Epithelial cell of esophagus (primary cell): Measurements from ENCODE around the gene SLC39A2.

Experiments used
- DNase-seq: peaks from one replicate; pipeline ENCODE4 v3.0.0; 2010; ENCODE audit warnings: low read depth
- H3K4me3 ChIP-seq: 2 replicates; pipeline ENCODE4 v1.5.1; 2011; ENCODE audit warnings: mild to moderate bottlenecking, low read length, control low read depth
- TF ChIP-seq, protein P1 (sequence below): IDR thresholded peaks from 2 replicates; pipeline ENCODE4 v1.5.1; 2011; ENCODE audit warnings: low read depth, mild to moderate bottlenecking, low read length, control low read depth, inconsistent platforms; ENCODE audit not compliant: insufficient read depth; ENCODE audit errors: missing control alignments

SLC39A2 gene

DNA sequence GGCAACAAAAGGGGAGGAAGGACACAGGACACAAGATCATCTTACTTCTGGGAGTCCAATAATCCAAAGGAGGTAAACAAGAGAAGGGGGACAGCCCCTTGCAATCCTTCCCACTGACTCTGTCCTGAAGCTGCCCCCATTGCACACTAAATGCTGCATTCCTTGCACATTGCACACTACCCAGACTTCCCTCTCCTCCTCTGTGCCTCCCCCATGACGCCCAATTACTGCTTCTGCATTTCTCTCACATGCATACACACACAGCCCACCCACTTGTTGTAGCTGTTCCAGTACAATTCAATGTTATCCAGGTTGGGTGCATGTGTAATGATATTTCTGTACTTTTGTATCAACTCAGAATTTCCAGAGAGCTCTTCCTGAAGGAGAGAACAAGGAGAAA lies 20.3 kb downstream of the SLC39A2 start:
- H3K4me3 ChIP-seq: no peak overlapping the region
- TF ChIP-seq, protein P1, sequence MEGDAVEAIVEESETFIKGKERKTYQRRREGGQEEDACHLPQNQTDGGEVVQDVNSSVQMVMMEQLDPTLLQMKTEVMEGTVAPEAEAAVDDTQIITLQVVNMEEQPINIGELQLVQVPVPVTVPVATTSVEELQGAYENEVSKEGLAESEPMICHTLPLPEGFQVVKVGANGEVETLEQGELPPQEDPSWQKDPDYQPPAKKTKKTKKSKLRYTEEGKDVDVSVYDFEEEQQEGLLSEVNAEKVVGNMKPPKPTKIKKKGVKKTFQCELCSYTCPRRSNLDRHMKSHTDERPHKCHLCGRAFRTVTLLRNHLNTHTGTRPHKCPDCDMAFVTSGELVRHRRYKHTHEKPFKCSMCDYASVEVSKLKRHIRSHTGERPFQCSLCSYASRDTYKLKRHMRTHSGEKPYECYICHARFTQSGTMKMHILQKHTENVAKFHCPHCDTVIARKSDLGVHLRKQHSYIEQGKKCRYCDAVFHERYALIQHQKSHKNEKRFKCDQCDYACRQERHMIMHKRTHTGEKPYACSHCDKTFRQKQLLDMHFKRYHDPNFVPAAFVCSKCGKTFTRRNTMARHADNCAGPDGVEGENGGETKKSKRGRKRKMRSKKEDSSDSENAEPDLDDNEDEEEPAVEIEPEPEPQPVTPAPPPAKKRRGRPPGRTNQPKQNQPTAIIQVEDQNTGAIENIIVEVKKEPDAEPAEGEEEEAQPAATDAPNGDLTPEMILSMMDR: no peak
- no peak for DNase-seq

DNA sequence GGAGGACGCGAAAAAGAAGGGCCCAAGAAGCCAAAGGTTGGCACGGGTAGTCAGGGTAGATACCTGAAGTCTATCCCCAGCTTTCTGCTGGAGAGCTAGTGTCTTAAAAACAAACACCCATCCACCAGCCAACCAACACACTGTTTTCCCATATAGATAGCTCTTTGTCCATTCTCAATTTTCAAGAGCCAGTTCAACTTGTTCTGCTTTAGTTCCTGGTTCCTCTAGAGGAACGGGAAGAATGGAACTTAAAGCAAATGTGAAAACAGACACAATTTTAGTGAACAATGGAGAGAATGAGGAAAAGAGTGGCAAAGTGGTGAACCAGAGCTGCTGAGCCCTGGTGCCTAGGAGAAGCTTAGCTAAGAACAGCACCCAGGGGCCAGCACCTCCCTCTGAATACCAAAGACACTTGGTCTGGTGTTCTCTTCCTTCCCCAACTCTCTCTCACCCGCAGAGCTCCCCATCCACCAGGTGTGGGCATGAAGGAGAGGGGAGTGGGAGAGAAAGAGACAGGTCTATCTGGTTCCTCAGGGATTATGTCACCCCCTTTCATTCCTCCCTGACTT lies 22.0 kb downstream of the SLC39A2 start:
- no peak overlapping the region for H3K4me3 ChIP-seq
- no peak for DNase-seq
- TF ChIP-seq, protein P1: no peak

DNA sequence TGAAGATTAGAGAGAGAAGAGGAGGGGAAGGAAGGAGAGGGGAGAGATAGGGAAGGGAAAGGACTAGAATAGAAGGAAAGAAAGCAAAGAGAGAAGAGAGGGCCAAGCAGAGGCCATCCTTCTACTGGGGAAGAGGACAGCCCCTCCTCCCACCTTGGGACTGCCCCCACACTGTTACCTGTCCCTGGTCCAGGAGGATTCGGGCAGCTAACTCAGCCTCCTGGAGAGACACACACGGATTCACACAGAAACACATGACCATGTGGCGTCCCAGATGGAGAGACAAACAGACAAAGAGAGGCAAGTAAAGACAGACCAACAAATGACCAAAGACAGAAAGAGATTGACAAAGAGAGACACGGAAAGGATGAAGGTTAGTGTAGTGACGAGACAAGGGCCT lies 23.6 kb downstream of the SLC39A2 start:
- no peak overlapping the region for H3K4me3 ChIP-seq
- no peak for DNase-seq
- TF ChIP-seq, protein P1: no peak

DNA sequence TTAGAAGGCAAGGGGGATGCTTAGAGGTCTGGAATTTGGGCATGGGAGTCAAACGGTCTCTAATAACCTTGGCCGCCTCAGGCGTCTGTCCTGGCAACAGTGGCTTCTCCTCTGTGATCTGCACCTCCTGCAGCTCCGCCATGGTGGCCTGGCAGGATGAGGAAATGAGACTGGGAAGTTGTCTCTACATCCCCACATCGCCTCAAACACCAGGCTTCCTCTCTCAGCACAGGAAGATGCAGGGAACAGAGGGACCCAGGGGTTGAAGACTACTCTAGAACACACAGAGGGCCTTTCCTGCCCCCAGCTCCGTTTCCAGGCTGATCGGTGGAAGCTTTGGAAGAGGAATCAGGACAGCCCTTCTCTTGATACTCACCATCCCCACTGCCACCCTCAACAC lies 24.1 kb downstream of the SLC39A2 start:
- TF ChIP-seq, protein P1: no peak
- DNase-seq: no peak
- no peak overlapping the region for H3K4me3 ChIP-seq

DNA sequence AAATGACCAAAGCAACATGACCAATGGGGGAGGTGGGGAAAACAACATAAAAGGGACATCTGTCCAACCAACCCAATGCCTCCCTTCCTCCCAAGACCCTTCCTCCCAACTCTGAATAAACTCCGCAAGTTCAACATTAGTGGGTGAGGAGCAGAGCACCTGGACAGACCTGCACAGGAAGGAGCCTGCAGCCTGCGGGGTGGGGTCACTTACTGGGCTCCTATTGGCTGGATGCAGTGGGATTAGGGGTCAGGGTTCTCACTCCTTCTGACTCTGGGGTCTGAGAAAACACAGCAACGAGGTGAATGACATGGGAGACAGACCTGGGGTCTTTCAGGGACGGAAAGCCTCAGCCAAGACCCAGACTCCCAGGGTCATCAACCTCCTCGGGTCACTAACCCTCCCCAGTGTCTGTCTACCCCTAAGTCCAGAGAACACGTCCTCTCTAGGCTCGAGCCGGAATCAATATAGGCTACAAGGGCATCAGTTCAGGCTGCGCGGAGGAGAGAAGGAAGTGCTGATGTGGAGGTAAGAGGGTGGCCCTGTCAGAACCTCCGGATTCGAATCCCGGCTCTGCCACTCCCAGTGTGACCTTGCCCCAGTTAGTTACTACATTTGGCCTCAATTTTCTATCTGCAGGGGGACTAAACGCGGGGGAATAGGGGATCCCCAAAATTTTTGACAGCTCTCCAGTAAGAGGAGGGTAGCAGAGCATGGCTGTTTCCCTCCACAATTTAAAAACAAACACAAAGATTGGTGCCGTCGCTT lies 24.9 kb downstream of the SLC39A2 start:
- DNase-seq: no peak
- TF ChIP-seq, protein P1: no peak
- H3K4me3 ChIP-seq: peak overlapping the region; percentile 64

DNA sequence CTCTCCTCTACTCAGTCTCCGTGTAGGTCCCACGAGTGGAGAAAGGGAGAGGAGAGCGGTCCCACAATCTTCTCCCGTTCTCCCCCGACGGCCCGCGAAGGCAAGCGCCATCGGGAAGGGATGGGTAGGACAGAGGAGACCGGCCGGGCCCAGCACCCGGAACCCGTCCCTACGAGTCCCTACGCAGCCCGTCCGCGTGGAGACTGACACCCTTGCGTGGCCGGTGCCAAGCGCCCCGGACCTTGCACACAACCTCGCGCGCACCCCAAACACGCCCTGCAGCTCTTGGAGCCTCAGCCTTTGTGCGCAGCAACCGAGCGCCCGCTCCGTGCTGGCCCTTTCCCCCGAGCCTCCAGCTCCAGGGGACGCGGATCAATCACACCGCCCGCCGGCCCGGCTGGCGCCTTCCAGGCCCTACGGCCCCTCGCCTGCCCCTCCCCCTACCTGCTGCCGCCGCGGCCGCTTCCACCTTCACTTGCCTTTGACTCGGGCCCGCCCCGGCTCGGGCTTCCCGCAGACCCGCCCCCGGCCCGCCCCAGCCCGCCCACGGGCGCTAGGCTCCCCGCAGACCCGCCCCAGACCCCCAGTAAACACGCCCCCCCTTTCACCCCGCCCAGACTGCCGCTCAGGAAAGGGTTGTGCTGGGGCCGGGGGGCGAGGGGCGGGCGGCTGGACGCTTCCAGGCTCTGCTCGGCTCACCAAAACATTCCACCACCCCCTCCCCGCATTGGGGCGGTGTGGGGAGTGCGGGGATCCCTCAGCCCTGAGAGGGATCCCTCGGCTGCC lies 25.7 kb downstream of the SLC39A2 start, which contains the start of gene NDRG2:
Gene NDRG2 (minus strand): TSS at position 477 of the 786 bp plus-strand sequence. CDS start 1,746 bp downstream, outside the sequence.
- DNase-seq: peak; percentile 37
- TF ChIP-seq, protein P1: no peak
- peak within 1 kb of the TSS; percentile 64 for H3K4me3 ChIP-seq
